NCI-H2107 treated with DMSO at 0.1 percent for 48 hours (cell line): ENCODE data around the gene SPDYE16.
A peak's percentile ranks its signal among the peaks of the same experiment; 100 is the strongest.
"Not testable (repeated sequence)": the region's sequence is repeated elsewhere in the genome, so short reads cannot be mapped to it uniquely, and the experiment has no call there.

Experiments
- DNase-seq: peaks from one replicate; lab custom pipeline; 2025; ENCODE audit not compliant: unreplicated experiment; lab: John Stamatoyannopoulos, UW

SPDYE16 gene

DNA sequence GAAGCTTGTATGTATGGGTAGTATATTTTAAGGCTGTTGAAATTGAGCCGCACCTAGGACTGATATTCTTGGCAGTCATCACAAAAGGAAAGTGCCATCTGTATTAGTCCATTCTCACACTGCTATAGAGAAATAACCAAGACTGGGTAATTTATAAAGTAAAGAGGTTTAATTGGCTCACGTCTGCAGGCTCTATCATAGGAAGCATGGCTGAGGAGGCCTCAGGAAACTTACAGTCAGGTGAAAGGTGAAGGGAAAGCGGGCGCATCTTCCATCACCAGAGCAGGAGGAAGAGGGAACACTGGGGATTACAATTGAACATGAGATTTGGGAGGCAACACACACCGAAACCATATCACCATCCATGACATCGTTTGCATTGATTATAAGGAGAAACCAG lies 8.9 kb upstream of the SPDYE16 start:
- DNase-seq = not testable (repeated sequence)

DNA sequence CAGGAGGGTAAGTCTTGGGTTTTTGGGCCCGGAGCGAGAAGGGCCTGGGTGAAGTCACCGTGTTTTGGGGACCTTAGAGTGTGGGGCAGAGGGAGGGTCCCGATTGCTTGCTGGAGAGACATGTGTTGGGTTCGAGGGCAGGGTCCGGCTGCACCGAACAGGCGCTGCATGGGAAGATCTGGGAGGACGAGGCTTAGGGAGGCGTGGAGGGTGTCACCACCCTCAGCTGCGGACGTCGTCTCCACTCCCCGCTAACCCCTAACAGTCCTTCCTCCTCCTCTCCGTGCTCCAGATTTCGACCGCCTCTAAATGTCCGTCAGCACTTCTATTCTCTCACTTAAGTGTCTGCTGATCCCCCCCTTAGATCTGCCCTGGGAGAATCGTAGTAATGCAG lies 6.8 kb upstream of the SPDYE16 start:
- DNase-seq = not testable (repeated sequence)

DNA sequence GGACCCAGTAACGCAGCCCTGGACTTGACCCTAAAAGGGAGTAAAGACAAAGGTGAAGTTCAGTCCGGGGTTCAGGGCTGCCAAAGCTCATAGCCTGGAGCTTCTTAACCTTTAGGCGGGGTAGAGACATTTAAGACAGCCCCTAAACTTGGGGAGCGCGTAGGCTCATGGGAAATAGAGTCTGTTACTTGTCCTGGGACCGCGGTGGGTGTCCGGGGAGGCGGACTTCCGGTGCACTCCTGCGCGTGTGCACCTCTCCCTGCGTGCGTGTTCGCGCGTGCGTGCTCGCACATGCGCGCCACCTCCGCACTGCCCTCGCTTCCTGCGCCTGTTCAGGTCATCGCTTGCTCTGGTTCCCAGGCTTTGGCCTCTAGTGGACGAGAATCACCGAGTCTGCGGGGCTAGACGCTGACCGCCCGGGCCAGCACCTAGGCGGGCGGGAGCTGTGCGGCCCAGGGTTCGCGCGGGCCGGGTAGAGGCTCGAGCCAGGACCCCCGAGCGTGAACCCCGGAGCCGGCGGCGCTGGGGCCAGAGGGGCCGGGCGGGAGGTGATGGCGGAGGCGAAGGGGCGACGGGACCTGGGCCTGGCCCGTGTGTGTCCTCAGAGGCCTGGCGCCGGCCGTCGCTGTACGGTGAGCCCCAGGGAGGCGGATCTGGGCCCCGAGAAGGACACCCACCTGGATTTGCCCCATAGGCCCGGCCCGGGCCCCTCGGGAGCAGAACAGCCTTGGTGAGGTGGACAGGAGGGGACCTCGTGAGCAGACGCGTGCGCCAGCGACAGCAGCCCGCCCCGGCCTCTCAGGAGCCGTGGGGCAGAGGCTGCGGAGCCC lies 6.1 kb upstream of the SPDYE16 start:
- peak; percentile 57 for DNase-seq

DNA sequence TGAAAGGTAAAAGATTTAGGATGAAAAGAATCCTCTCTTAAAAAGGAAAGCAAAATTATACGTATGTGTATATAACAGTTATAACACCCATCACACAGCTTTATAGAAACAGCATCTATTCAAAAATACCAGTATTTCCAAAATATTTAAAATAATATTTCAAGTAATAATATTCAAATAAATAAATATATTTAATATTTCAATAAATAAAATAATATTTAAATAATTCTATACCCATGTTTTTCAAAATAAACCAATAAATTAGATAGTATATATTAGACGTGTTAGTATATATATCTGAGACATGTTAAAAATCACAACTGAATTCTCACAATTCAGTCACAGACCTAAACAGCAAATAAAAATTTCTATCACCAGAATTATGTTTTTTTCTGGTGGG lies 11.5 kb downstream of the SPDYE16 start:
- not testable (repeated sequence) for DNase-seq

DNA sequence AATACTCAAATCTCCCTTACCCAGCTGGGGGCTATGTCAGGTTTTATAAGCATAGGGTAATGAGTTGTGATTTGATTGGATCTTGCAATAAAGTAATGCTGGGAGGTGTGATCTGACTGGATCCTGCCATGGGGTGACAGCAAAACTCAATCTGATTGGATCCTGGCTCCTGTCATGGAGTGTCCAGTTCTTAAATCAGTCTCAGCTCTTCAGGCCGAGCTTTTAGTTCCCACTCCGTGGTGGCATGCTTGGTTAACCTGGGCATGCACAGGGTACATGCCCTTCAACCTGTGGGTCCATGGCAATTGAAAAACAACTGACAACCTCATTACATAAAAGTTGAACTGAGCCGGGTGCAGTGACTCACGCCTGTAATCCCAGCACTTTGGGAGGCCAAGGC lies 16.9 kb downstream of the SPDYE16 start:
- not testable (repeated sequence) for DNase-seq

DNA sequence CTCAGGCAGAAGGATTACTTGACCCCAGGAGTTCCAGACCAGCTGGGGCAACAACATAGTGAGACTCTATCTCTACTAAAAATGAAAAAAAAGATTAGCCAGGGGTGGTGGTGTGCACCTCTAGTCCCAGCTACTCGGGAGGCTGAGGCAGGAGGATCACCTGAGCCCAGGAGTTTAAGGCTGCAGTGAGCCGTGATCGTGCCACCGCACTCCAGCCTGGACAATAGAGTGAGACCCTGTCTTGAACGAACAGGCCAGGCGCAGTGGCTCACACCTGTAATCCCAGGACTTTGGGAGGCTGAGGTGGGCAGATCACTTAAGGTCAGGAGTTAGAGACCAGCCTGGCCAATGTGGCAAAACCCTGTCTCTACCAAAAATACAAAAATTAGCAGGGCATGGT lies 26.2 kb downstream of the SPDYE16 start:
- not testable (repeated sequence) for DNase-seq

DNA sequence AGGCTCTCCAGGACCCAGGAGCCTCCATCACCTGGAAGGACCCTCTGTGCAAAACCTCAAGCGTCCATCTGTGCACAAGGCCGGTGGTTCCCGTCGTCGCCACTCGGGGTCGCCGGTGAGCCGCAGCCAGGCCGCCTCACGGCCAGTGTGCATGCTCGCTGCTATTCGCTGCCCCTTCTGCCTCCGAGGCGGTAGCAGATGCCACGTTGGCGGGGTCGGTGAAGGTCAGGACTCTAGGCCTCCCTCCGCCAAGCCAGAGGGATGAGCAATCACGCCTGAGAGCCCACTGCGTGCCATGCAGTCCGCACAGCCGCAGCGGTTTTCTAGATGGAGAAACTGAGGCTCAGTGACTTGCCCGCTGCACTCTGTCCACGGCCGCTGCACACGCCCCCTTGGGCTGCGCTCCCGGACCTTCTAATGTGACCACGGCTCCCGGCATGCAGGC lies 27.1 kb downstream of the SPDYE16 start:
- no peak for DNase-seq

DNA sequence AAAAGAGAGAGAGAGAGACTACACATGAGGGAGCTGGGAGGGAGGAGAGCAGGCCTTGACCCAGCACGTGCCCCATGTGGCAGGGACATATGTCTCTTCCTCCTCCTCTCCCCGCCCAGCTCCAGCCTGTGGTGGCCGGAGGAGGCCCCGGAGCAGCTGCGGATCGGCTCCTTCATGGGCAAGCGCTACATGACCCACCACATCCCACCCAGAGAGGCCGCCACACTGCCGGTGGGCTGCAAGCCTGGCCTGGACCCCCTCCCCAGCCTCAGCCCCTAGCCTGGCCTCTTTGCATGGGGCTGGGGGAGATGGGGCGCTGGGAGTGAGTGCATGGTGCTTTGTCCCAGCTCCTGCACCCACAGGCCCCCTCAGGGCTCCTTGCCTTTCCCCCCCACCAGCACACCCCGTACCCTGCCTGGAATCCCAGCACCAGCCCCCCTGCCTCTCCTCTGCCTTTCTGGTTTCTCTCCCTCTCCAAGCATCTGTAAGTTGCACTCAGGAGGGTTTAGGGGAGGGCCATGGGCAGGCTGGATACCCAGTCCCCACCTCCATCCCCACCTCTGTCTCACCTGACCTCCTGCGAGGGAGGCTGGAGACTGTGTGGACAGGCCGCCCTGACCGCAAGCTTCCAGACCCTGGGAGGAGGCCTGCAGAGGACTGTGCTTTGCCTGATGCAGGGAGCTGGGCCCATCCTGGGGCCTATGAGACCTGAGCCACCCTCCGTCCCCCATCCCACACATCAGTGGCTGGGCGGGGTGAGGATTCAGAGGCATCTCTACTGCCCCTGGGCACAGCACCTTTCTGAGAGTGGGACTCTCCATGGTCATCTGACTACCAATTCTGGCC lies 27.9 kb downstream of the SPDYE16 start:
- DNase-seq = no peak

DNA sequence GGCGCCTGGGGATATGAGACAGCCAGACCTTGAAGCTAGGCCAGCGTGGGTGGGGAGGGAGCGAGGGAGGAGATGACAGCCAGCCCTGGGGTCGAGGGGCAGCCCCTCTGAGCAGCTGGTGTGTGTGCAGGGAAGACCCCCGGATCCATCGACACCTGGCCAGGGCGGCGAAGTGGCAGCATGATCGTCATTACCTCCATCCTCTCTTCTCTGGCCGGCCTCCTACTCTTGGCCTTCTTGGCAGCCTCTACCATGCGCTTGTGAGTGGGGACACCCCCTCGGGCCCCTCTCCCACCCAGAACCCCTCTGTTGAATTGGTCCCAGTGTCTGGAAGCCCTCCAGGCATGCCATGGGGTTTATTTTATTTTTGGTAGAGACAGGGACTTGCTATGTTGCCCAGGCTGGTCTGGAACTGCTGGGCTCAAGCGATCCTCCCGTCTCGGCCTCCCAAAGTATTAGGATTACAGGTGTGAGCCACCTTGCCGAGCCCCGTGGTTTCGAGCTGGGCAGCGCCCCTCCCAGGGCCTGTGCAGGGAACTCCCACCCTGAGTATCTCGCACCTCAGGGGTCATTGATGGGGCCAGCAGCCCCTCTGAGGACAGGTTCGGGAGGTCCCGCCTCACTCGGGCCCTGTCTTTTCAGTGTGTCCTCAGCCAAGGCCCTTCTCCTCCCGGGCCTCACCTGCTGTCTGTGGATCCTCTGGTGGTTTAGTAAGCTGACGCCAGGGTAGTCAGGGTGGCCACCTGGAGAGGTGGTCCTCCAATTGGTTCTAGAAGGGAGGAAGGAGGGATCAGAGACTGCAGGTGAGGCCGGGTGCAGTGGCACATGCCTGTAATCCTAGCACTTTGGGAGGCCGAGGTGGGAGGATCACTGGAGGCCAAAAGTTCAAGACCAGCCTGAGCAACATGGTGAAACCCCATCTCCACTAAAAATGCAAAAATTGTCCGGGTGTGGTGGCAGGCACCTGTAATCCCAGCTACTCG lies 29.0 kb downstream of the SPDYE16 start:
- DNase-seq = no peak

DNA sequence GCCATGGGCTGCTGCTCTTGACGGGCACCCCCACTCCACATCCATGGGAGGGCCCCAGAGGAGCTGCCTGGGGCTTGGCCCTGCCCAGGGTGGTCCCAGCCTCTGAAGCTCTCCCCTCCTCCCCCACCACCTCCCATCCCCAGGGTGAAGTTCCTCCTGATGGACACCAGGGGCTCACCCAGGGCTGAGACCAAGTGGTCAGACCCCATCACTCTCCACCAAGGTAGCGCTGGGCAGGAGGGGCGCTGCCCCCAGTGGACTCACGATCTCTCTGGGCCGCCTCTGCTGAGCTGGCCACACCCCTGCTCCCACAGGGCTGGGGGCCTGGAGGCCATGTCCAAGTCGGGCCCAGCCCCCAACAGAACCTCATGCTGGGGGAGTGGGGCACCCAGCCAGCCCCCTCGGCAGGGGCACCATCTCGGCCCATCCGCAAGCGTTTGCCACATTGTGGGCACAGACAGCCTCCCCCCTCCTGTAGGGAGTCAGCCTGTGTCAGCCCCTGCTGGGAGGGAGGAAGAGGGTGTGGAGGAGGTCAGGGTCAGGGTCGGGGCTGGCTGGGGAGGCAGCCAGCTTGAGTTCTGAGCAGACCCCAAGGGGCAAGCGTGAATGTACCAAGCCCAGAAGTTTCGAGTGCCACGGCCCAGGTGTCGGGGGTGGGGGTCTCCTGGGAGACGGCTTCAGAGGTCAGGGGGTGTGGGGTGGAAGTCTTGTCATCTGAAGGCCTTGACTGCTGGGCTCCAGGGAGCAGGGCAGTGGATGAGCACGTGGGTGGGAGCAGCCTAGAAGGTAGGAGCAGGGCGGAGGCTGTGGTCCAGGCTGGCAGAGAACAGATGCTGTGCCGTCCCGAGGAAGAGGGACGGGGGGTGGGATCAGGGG lies 29.9 kb downstream of the SPDYE16 start:
- DNase-seq = no peak

DNA sequence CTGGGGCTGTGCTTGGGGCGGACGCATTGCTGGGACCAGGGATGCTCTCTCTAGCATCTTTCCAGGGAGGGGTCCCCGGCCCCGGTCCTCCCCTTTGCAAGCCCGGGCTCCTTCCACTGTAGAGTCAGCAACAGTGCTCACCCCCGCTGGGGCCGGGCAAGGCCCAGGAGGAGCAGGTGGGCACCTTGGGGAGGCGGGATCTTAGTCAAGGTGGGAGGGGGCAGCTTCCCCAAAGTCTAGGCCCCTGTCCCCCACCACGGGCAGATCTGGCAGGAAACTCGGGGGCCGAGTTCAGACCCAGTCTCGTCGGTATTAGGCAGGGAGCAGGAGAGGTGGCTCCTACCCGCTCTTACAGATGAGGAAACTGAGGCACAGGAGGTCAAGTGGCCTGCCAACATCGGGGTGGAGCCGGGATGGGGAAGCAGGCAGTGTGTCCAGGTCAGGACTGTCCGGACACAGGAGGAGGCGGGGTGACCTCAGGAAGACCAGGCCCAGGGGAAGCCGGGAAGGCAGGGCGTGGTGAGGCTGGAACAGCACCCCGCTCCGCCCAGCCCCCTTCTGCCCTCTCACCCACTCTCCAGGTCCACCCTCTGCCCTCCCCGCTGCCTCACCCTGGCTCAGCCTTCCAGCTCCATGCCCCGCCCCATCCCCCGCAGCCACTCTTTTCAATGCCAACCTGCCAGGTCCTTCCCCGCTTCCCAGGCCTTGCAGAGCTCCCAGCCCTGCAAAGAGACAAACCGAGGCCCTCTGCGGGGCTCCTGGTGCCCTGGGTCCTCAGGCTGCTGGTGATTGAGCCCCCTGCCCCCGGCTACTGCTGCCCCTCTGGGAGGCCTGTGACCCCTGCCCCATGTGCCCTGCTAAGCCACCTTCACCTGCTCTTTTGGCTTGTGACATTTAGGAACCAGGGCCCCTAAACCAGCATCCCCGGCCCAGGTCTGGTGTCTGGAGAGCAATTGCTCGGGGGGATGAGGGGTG lies 30.9 kb downstream of the SPDYE16 start:
- not testable (repeated sequence) for DNase-seq

DNA sequence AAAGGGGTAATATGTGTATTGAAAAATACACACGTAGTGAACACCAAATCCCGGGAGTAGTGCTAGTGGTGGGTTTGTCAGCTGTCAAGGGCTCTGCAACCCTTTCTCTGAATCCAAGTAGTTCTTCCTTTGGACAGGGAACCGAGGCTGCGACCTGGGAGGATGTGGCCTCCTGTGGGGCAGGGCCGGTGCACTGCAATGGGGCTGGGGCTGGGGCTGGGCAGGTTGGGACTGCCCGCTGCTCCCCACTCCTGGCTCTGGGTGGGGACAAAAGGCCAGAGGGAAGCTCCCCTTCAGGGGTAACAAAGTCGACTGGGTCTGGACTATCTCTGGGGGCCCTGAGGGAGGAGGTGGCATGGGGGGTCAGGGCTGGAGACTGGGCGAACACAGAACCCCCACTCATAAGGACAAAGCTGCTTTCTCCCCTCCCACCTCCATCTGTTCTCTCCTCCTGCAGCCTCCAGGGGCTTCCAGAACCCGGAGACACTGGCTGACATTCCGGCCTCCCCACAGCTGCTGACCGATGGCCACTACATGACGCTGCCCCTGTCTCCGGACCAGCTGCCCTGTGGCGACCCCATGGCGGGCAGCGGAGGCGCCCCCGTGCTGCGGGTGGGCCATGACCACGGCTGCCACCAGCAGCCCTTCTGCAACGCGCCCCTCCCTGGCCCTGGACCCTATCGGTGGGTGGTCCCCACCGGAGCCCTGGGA lies 31.7 kb downstream of the SPDYE16 start:
- DNase-seq = not testable (repeated sequence)

DNA sequence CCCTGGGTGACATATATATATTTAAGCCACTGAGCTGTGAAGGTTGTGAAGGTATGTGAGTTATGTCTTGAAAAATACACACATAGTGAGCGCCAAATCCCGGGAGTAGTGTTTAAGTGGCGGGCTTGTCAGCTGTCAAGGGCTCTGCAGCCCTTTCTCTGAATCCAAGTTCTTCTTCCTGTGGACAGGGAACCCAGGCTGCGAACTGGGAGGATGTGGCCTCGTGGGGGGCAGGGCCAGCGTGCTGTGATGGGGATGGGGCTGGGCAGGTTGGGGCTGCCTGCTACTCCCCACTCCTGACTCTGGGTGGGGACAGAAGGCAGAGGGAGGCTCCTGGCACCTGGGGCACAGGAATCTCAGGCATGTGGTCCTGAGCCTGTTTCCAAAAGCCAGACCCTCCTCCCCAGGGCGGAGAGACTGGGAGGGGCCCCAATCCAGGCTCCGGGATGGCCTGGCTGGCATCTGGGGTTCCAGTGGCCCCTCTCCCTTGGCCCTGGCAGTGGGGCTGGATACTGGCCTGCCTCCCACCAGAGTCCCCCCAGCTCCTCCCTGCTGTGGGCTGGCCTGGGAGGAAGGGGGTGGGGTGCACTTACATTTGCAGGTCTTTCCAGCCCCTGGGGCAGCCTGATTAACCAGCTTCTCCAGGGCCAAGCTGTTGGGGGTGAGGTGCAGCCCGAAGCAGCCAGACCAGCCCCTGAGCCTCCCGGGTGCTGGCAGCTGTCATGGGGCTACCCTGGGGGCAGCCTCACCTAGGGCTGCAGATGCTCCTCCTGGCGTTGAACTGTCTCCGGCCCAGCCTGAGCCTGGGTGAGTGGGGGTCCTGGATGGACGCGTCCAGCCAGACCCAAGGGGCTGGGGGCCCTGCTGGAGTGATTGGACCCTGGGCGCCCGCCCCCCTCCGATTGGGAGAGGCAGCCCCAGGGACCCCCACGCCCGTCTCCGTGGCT lies 32.9 kb downstream of the SPDYE16 start, which contains the start of gene UPK3B:
TSS of gene UPK3B (plus strand) at position 622 of the 947 bp plus-strand sequence. CDS start at position 723, 101 bp downstream.
- DNase-seq = no peak

DNA sequence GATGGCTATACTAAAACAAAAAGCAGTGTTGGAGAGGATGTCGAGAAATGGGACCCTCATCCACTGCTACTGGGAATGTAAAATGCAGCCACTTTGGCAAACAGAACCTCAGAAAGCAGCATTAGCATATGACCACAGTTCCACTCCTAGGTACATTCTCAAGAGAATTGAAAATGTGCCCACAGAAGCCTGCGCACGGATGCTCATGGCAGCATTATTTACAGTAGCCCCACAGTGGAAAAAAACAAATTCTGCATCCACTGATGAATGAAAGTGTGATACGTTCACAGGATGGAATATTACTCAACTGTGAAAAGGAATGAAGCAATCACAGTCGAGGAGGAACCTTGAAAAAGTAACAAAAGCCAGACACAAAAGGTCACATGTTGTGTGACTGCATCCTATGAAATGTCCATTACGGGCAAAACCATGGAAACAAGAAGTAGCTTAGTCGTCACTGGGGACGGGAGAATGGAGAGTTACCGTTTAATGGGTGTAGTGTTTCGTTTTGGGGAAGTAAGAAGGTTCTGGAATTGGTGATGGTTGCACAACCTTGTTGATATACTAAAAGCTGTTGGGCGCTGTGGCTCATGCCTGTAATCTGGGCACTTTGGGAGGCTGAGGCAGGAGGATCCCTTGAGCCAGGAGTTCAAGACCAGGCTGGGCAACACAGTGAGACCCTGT lies 35.2 kb downstream of the SPDYE16 start:
- DNase-seq = no peak

DNA sequence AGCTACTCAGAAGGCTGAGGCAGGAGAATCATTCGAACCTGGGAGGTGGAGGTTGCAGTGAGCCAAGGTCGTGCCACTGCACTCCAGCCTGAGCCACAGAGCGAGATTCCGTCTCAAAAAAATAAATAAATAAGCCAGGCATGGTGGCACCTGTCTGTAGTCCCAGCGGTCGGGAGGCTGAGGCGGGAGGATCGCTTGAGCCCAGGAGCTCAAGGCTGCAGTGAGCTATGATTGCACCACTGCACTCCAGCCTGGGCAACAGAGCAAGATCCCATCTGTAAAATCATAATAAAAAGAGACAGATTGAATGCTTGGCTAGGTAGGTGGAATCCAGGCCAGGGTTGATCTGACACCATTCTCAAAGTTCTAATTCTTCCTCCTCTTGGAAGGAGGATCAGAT lies 36.5 kb downstream of the SPDYE16 start:
- not testable (repeated sequence) for DNase-seq

DNA sequence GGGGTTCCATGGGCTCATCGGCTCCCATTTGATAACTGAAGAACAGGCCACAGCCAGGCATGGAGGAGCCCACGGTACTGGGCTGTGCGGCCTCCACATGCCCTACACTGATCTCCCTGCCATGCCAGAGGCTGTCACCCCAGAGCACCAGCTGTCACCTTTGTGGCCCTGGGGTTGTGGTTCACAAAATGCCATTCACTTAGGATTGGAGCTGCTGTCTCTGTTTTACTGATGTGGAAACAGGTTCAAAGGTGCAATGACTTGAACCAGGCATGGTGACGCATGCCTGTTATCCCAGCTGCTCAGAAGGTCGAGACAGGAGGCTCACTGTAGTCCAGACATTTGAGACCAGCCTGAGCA lies 37.0 kb downstream of the SPDYE16 start:
- DNase-seq = no peak
